ENCODE results near the gene NXNL1. TPM values are rescaled to one million over a fixed set of nuclear protein-coding genes. Genes with fewer than 3 reads are reported as not detected.

NXNL1 gene
- total RNA-seq, 2 experiments from 2014 or later: not detected

DNA sequence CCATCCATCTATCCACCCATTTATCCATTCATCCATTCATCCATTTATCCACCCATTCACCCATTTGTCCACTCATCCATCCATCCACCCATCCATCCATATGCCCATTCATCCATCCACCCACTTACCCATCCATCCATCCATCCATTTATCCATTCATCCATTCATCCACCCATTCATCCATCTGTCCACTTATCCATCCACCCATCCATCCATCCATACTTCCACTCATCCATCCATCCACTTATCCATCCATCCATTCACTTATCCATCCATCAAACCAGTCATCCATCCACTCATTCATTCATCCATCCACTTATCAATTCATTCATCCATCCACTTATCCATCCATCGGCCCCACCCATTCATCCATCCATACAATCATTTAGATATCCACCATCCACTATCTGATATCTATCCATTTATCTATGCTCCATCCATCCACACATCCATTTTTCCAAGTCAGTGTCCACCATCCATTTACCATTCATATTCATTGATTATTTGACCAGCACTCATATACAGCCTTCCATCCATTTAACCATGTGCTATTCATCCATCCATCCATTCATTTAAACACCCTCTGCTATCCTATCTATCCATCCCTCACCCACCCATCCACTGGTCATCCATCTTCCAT, 15.1 kb downstream of the NXNL1 start:
- H3K4me3 Mint-ChIP-seq: no peak overlapping the region
- CTCF ChIA-PET: no interaction called here
- peaks cover 18% of the 10 kb centered on the region for H3K27me3 Mint-ChIP-seq
- DNase-seq (no peak), ATAC-seq (ENCODE audit: poor library complexity) (no peak)
- no peak overlapping the region for H3K27ac Mint-ChIP-seq
- Histone ChIP-seq H3K27me3 (ENCODE audit: control insufficient read depth in 1 of 2, insufficient read depth in 2 of 2, low read length in 2 of 2) (peaks cover 0 to 9% of the 10 kb centered on the region in 2 experiments), H3K36me3 (ENCODE audit: insufficient read depth, low read length) (no peaks in the 10 kb centered on the region), H3K27ac (ENCODE audit: low read depth in 1 of 2, low read length in 2 of 2) (no peak overlapping the region), H3K4me1 (ENCODE audit: insufficient read depth, low read length) (peaks cover 11% of the 10 kb centered on the region), H3K4me3 (ENCODE audit: low read length) (no peak overlapping the region), H3K9me3 (ENCODE audit: control insufficient read depth in 1 of 2, insufficient read depth in 1 of 2, low read length in 2 of 2) (peaks cover 0 to 4% of the 10 kb centered on the region in 2 experiments)
- H3K9me3 Mint-ChIP-seq: no peaks in the 10 kb centered on the region
- TF ChIP-seq, protein P1, sequence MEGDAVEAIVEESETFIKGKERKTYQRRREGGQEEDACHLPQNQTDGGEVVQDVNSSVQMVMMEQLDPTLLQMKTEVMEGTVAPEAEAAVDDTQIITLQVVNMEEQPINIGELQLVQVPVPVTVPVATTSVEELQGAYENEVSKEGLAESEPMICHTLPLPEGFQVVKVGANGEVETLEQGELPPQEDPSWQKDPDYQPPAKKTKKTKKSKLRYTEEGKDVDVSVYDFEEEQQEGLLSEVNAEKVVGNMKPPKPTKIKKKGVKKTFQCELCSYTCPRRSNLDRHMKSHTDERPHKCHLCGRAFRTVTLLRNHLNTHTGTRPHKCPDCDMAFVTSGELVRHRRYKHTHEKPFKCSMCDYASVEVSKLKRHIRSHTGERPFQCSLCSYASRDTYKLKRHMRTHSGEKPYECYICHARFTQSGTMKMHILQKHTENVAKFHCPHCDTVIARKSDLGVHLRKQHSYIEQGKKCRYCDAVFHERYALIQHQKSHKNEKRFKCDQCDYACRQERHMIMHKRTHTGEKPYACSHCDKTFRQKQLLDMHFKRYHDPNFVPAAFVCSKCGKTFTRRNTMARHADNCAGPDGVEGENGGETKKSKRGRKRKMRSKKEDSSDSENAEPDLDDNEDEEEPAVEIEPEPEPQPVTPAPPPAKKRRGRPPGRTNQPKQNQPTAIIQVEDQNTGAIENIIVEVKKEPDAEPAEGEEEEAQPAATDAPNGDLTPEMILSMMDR (IDR thresholded peaks at IDR 0.05): no peak
- intact Hi-C loops (cut with DNase I, micrococcal nuclease): loop anchor here in 1 of 2 experiments (10.0 kb wide), 1 partner anchor 409 kb away; the partner anchor contains the start of gene RPL18A
- POLR2A ChIA-PET: no interaction called here
- peaks cover 8% of the 10 kb centered on the region for H3K4me1 Mint-ChIP-seq (ENCODE audit: low read depth)
- H3K36me3 Mint-ChIP-seq (ENCODE audit: low read depth): no peaks in the 10 kb centered on the region

DNA sequence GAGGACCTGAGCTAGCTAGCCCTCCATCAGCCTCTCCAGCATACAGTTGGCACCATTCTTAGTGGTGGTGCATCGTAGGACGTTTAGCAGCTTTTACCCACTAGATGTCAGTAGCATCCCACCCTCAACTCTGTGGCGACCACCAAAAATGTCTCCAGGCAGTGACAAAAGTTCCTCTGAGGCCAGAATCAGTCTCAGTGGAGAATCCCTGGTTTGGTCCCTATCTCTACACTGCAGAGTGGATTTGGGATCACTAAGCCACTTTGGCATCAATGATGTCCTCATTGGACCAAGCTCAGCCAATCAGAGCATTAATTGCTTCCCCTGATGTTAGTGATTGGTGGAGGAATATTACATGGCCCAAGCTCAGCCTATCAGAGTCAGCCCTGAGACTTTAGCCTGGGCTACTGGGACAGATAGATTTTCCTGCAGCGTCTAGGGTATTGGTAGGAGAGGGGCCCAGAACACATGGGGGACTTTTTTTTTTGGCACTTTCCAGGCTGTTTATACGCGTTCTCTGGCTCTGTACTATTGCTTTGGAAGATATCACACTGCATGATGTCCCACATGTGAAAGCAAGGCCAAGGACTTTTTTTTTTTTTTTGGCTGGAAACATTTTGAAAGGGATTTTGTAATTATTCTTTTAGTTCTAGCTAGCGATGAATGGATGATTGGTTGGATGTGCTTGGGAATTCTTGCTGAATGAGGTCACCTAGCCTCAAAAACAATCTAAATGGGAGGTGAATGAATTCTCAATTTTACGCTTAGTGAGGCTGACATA, 19.3 kb downstream of the NXNL1 start:
- peaks cover 0 to 2% of the 10 kb centered on the region in 2 experiments for H3K27me3 ChIP-seq (ENCODE audit: control insufficient read depth in 1 of 2, insufficient read depth in 2 of 2, low read length in 2 of 2)
- ChIA-PET POLR2A (no interaction called here), CTCF (interaction anchor here (0.7 to 1.6 kb wide), 2 partner anchors 24 to 133 kb away, joined by 3 to 6 read pairs; no protein-coding TSS in a partner anchor)
- no peaks in the 10 kb centered on the region for H3K9me3 Mint-ChIP-seq
- no peak overlapping the region for H3K4me3 ChIP-seq (ENCODE audit: low read length)
- intact Hi-C loops (cut with DNase I, micrococcal nuclease): loop anchor here in 1 of 2 experiments (10.0 kb wide), 1 partner anchor 413 kb away; the partner anchor contains the start of gene RPL18A
- no peaks in the 10 kb centered on the region for H3K4me1 Mint-ChIP-seq (ENCODE audit: low read depth)
- ATAC-seq (ENCODE audit: poor library complexity) (peak; percentile 46), DNase-seq (peak in 5 of 14 experiments; percentile 12 to 54 (median 34))
- H3K27ac ChIP-seq (ENCODE audit: low read depth in 1 of 2, low read length in 2 of 2): no peak overlapping the region
- no peaks in the 10 kb centered on the region for H3K36me3 ChIP-seq (ENCODE audit: insufficient read depth, low read length)
- no peaks in the 10 kb centered on the region for H3K36me3 Mint-ChIP-seq (ENCODE audit: low read depth)
- peaks cover 3 to 4% of the 10 kb centered on the region in 2 experiments for H3K9me3 ChIP-seq (ENCODE audit: control insufficient read depth in 1 of 2, insufficient read depth in 1 of 2, low read length in 2 of 2)
- H3K27ac Mint-ChIP-seq: no peak overlapping the region
- no peaks in the 10 kb centered on the region for H3K4me1 ChIP-seq (ENCODE audit: insufficient read depth, low read length)
- H3K27me3 Mint-ChIP-seq: no peaks in the 10 kb centered on the region
- no peak overlapping the region for H3K4me3 Mint-ChIP-seq
- TF ChIP-seq, protein P1 (IDR thresholded peaks at IDR 0.05): peak; percentile 22

DNA sequence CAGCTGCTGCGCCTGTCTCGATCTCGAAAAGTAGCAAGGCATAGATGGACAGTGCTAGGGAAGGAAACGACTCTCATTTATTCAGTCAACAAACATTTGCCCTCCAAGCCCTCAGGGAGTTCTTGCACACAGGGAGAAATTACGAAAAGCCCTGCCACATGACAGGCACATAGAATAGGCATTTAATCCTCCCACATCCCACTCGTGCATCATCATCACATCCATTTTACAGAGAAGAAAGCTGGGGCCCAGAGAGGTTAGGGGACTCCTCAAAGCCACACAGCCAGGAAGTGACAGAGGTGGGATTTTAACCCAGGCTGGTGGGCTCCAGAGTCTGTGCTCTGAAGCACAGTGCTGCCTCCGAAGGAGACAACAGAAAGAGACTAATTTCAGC, 23.9 kb downstream of the NXNL1 start:
- ATAC-seq (ENCODE audit: poor library complexity) (no peak), DNase-seq (no peak)
- Mint-ChIP-seq H3K4me1 (ENCODE audit: low read depth) (no peaks in the 10 kb centered on the region), H3K9me3 (no peaks in the 10 kb centered on the region), H3K27me3 (no peaks in the 10 kb centered on the region), H3K4me3 (no peak overlapping the region), H3K36me3 (ENCODE audit: low read depth) (no peaks in the 10 kb centered on the region), H3K27ac (no peak overlapping the region)
- Histone ChIP-seq H3K4me1 (ENCODE audit: insufficient read depth, low read length) (no peaks in the 10 kb centered on the region), H3K36me3 (ENCODE audit: insufficient read depth, low read length) (no peaks in the 10 kb centered on the region), H3K9me3 (ENCODE audit: control insufficient read depth in 1 of 2, insufficient read depth in 1 of 2, low read length in 2 of 2) (peaks cover 4 to 9% of the 10 kb centered on the region in 2 experiments), H3K27me3 (ENCODE audit: control insufficient read depth in 1 of 2, insufficient read depth in 2 of 2, low read length in 2 of 2) (peaks cover 0 to 2% of the 10 kb centered on the region in 2 experiments), H3K4me3 (ENCODE audit: low read length) (no peak overlapping the region), H3K27ac (ENCODE audit: low read depth in 1 of 2, low read length in 2 of 2) (no peak overlapping the region)
- TF ChIP-seq, protein P1 (IDR thresholded peaks at IDR 0.05): no peak
- intact Hi-C loops (cut with DNase I, micrococcal nuclease): no loop called here
- POLR2A ChIA-PET: no interaction called here
- CTCF ChIA-PET: no interaction called here
